ENCODE measurements around the gene TNPO1.

Gene TNPO1

GRCh38 chr5:72956324-72957140 is 140.1 kb downstream of the TNPO1 start:
- FAIRE-seq (no peak), DNase-seq (ENCODE audit: insufficient read length, low spot score) (no peak)
- TF ChIP-seq CTCF (IDR thresholded peaks at IDR 0.05; ENCODE audit: insufficient read depth, missing control alignments) = no peak

- no peak for FAIRE-seq
- no peak for TF ChIP-seq CTCF (IDR thresholded peaks at IDR 0.05; ENCODE audit: insufficient read depth, missing control alignments)
- no peak for DNase-seq (ENCODE audit: insufficient read length, low spot score)
Observed at GRCh38 chr5:72957337-72957736, 140.9 kb downstream of the TNPO1 start.

DNA sequence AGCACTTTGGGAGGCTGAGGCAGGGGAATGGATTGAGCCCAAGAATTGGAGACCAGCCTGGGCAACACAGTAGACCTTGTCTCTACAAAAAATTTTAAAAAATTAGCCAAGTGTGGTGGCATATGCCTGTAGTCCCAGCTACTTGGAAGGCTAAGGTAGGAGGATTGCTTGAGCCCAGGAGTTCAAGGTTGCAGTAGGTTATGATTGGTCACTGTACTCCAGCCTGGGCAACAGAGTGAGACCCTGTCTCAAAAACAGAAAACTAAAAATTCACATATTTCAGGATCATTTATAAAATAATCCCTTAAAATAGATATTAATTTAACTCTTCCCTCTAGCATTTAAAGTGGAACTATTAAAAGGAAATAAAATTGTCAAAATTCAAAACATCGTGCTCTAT is 142.8 kb downstream of the TNPO1 start:
- DNase-seq (ENCODE audit: insufficient read length, low spot score) (no peak), FAIRE-seq (no peak)
- TF ChIP-seq CTCF (IDR thresholded peaks at IDR 0.05; ENCODE audit: insufficient read depth, missing control alignments) = no peak
